NCI-H524 (cell line): Measurements from ENCODE around the gene ALOX5AP.
"Not testable (repeated sequence)": the region's sequence is repeated elsewhere in the genome, so short reads cannot be mapped to it uniquely, and the experiment has no call there.

Experiments used
- DNase-seq, 2 experiments: peaks; one replicate each; lab custom pipeline; 2025; lab: John Stamatoyannopoulos, UW

The ALOX5AP gene

DNA sequence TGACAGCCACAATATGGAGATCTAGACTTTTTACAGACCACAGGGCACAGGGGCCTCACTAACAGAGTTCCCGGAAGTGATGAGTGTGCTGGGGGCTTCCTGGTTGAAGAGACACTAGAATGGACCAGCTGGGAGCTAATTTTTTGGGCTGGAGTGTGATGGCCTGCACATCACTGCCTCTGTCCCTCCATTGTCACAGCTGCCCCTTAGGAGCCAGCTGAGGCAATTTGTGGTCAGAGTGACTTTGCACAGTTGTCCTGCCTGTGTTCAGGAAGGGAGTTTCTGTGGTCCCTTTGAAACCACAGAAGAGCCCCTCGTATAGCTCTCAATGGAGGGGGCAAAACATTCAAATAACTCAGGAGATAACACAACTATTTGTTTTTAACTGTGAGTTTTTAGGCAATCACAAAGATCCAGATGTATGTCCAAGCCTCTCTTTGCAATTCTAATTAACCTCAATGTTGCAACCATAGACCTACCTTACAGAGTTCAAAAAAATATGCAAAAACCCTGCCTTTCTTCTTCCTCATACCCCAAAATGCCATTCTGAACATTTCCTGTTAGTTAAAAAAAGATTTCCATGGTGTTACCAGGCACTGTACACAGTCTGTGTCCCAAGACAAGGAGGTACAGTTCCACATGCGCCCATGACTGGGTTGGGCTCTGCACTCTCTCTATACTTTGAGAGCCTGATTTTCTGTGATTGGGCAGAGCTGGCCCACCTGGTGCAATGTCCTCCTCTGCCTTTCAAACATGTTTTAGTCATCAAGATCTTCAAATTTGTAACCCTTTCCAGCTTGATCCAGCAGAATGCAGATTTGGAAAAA lies 2.4 kb downstream of the ALOX5AP start:
- DNase-seq: no peak

DNA sequence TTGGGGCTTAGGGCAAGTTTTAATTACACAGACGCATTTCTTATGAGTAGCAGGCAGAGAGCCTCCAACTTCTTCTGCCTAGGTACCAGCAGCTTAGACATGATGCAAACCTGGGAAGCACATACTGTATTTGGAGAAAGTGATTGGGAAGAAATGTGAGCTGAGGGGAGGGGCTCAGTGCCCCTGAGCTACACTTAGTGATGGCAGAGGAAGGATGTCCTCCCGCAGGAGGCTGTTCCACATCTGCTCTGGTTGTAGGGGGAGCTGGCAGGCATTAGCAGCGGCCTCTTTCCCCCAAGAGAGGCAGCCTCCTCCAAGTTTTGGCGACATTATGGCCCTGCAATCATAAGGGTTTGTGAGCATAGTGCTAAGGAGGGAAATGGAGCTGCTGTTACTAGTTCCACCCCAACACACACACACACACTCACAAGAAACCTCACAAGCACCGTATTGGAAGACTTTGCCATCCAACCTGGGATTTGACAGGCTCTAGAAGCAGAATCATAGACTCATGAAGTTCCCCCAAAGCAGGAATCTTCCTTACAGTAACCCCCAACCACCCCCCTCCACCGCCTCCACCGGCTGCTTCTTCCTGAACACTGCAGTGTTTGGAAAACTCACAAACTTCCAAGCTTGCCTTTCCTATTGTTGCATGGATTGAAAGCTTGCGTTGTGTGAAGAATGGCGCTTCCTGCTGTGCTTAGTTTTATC lies 3.3 kb downstream of the ALOX5AP start:
- DNase-seq: peak; percentile 26 to 63

- DNase-seq: no peak
Measured at GRCh38 chr13:30739237-30739528, 3.8 kb downstream of the ALOX5AP start.

- no peak for DNase-seq
Measured at GRCh38 chr13:30739761-30740642, 4.7 kb downstream of the ALOX5AP start.

DNA sequence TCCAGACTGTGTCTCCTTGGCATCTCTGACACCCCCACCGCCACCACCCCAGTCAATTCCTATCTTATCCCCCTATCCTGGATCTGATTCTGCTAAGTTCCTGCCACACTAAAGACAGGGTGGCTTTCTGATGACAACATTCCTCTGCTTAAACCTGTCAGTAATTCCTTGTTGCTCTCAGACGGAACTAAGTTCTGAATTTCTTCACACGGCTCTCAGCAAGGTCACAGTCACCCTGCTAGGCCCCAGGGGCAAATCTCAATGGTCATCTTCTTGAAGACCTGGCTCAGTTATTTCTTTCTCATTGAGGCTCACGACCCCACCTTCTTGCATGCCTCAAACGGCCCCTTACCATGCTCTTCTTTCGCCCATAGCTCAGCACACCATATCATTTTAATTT lies 7.6 kb downstream of the ALOX5AP start:
- no peak for DNase-seq

DNA sequence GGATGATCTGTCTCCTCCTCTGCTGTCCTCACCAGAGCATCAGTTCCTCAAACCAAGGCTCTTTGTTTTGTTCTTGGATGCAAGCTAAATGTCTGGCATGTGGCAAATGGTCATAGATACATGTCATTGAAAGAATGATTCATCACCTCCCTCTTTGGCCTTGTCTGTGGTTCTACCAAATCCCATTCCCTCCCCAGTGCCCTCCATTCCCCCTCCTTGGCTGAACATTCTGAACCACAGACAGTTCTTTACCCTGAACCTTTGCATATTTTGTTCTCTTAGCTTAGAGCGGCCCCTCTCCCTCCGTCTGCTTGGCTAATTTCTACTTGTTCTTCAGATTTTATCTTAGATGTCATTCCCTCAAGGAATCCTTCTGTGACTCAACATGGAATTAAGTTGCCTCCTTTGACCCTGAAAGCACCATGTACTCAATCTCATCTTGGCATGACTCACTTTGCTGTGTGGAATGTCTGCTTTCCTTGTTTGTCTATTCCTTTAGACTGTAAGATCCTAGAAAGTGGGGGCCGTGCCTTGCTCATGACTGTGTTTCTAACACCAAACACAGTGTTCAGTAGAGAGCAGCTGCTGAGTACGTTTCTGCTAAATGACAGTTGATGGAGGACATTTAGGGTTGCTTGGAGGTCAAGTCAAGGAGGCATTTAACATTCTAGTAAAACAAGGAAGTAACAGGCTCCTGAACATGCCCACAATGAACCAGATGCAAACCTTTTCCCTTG lies 8.1 kb downstream of the ALOX5AP start:
- no peak for DNase-seq

DNA sequence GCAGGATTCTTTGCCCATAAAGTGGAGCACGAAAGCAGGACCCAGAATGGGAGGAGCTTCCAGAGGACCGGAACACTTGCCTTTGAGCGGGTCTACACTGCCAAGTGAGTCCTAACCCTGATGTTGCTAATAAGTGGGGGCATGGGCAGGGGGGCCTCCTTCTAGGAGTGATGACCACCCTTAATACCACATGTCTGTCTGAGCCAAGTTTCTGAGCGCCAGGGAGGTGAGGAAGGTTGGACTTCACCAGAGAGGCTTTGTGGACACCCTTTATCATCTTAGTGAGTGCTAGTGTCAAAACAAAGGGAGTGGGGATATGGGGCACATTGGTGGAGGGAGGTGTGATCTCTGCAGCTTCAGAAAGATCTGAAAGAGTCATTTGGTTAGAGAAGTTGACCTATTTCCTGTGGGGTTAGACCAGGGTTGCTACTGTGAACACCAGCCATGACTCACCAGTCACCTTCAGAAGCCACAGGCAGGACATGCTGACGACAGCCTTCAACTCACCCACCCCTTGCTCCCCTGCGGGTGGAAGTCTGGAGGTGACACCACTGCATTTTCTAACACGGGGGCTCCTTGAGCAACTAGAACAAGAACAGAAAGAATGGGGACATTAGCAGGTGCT lies 8.8 kb downstream of the ALOX5AP start:
- no peak for DNase-seq

- no peak for DNase-seq
Measured at GRCh38 chr13:30744681-30745077, 9.3 kb downstream of the ALOX5AP start.

DNA sequence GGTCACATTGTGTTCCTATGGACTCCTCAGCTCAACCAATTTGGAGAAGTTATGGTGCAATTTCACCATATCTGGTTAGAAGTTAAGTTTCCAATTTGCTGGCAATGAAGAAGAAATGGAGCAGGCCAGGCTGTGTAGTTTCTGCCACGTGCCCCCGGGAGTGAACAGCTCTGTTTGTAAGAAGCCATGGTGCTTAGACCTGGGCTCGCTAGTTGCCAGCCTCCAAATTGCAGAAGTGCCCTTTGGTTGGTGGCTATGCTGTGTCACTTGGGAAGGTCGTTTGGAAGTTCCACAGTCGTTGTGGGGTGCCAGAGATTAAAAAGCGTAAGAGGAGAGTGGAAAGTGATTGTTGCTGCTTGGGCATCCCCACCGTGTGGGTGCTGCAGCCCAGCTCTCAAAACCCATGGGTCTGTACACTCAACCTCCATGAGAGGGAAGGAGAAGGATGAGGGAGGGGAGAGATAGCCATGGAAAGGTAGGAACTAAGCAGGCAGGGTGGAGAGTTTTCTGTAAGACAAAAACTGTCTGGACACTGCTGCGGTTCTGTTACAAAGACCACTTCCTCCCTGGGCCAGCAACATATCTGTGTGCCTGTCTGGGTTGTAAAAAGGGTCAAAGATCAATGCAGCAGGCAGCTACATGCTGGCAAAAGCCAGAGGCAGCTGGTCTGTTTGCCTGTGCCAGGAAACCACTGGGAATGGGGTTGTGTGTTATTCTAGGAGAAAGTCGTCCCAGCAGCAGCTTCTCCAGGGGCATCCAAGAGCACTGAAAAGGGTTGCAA lies 10.8 kb downstream of the ALOX5AP start:
- peak in 1 of 2 experiments; percentile 37 for DNase-seq

DNA sequence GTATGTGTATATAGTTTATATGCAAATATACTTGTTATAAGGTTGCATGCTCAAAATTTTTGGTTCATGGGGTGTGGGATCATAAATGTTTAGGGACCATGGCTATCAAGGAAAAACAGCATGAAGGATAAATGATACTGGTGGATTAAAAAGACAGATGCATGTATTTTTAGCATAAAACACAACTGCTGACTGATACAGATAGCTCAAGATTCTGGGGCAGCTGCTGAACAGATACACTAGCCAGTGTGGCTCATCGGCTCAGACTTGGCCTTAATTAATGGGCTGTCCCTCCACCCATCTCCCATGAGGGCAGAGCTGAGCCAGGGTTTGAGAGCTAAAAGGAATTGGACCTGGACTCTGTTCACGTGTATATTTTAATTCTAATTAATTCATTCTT lies 11.4 kb downstream of the ALOX5AP start:
- peak; percentile 71 to 91 for DNase-seq

GRCh38 chr13:30747845-30748244 lies 12.5 kb downstream of the ALOX5AP start:
- DNase-seq: not testable (repeated sequence)

- peak; percentile 75 to 87 for DNase-seq
Measured at GRCh38 chr13:30748717-30749116, 13.4 kb downstream of the ALOX5AP start.

DNA sequence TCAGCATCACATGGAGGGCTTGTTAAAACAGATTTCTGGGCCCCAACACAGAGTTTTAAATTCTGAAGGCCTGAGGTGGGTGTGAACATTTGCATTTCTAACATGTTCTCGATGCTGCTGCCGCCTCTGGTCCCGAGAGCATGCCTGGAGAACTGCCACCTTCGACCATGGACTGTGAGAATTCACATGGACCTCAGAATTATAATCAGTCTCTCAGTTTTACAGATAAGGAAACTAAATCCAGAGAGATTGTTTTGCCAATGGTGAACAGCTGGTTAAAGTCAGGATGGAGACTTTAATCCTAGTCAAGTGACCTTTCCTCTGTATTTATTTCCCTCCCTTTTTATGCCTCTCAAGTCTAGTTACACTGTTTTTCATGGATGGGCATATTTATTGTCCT lies 14.7 kb downstream of the ALOX5AP start:
- peak; percentile 89 to 96 for DNase-seq

DNA sequence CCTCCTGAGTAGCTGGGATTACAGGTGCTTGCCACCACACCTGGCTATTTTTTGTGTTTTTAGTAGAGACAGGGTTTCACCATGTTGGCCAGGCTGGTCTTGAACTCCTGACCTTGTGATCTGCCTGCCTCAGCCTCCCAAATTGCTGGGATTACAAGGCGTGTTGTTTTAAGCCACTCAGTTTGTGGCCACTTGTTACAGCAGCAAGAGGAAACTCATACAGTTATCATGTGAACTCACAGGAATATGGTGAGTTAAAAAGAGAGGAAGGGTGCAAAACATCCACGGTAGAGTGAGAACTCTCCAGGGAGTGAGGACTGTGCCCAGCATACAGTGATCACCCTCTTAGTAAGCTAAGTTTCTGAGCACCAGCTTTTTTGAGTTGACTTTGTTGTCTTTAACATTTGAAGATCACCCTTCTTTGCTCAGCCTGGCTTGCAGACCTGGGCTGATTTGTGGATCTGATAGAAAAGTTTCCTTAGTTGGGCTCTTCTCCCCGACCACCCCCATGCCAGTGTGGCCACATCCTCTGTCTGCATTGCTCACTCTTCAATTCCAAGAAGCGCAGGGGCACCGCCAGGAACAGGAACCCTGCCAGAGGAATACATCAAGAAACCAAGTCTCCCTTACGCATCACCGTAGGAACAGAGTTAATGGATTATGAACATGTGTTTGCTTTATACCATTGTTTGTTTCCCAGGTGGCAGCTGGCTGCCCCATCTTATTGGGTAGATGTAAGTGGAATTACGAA lies 16.0 kb downstream of the ALOX5AP start:
- DNase-seq: peak; percentile 89 to 96

DNA sequence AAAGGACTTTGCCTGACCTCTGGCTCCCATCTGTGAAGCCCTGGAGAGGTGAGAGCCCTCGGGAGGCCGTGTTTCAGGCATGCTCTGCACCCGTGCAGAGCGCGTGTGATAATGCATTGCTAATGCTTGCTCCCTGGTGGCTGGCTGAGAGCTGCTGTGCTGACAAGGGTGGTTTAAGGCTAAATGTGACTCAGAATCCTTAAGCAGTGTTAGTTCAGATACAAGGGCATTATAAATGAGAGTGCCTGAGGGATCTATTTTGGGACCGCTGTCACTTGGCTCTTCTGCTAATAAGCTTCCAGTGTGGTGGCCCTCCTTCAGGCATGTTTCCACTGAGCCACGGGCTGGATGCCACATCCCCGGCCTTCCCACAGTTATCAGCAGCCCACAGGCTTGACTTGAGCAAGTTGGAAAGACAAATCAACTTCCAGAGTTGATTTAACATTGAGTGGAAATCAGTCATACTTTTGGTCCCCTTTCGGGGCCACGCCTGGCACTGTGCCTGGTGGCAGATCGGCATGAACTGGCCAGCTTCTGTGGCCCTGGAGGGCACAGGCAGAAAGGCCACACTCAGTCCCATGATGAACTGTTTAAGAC lies 17.0 kb downstream of the ALOX5AP start:
- peak; percentile 89 to 97 for DNase-seq

- DNase-seq: peak; percentile 98 to 99
Measured at GRCh38 chr13:30753030-30753616, 17.8 kb downstream of the ALOX5AP start.

DNA sequence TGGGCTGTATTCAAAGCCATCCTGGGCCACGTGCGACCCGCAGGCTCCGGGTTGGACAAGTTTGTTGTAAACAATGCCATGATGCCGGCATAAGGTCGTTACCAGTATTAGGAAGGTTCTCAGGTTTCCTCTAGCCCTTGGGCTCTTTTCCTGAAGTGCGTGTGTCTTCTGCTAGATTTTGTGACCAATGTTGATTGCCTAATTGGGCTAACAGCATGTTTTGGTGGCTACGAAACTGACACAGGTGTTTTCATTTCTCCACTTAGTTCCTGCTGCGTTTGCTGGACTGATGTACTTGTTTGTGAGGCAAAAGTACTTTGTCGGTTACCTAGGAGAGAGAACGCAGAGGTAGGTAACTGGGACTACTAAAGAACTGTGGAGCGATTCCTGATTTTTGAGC lies 20.3 kb downstream of the ALOX5AP start:
- peak; percentile 83 to 91 for DNase-seq

GRCh38 chr13:30757026-30757742 lies 21.8 kb downstream of the ALOX5AP start:
- peak; percentile 41 to 57 for DNase-seq
